Hematopoietic multipotent progenitor cell (in vitro differentiated cells): Measurements from ENCODE around the gene FBXL2. TPM values are rescaled to one million over a fixed set of nuclear protein-coding genes. Genes with fewer than 3 reads are reported as not detected.
A peak's percentile ranks its signal among the peaks of the same experiment; 100 is the strongest.
"Not testable (repeated sequence)": the region's sequence is repeated elsewhere in the genome, so short reads cannot be mapped to it uniquely, and the experiment has no call there.

Experiments used
- DNase-seq, 3 donors: peaks; one replicate each; pipeline ENCODE4 v3.0.0-alpha.2; 2011 to 2015; ENCODE audit warnings: low read depth in 2 of 3, low spot score in 2 of 3
- total RNA-seq: library from RNA; depleted of rRNA; stranded (reverse); fragments of >200 nt; gene quantifications from one replicate; pipeline ENCODE4 v1.2.3, GENCODE V29; 2012

The FBXL2 gene
- total RNA-seq, 1 donor, result 1.9 TPM

- no peak for DNase-seq
These were observed 103.4 kb downstream of the FBXL2 start for GRCh38 chr3:33380653-33381052.

GRCh38 chr3:33383951-33384350, 106.7 kb downstream of the FBXL2 start:
- DNase-seq, result no peak

- peak in 2 of 3 donors; percentile 26 to 33 for DNase-seq
These were observed 108.2 kb downstream of the FBXL2 start for GRCh38 chr3:33385423-33385822.

GRCh38 chr3:33386631-33387030, 109.4 kb downstream of the FBXL2 start:
- no peak for DNase-seq

GRCh38 chr3:33388374-33389100, 111.3 kb downstream of the FBXL2 start:
- no peak for DNase-seq

GRCh38 chr3:33389908-33390307, 112.7 kb downstream of the FBXL2 start:
- DNase-seq, result no peak

GRCh38 chr3:33391255-33391995, 114.2 kb downstream of the FBXL2 start:
- no peak for DNase-seq

GRCh38 chr3:33392144-33392543, 114.9 kb downstream of the FBXL2 start:
- no peak for DNase-seq

- DNase-seq, result no peak
These were observed 115.5 kb downstream of the FBXL2 start for GRCh38 chr3:33392703-33393125.

GRCh38 chr3:33394403-33395054, 117.3 kb downstream of the FBXL2 start:
- DNase-seq, result no peak

- DNase-seq, result no peak
These were observed 118.7 kb downstream of the FBXL2 start for GRCh38 chr3:33395900-33396299.

- DNase-seq, result no peak
These were observed 121.2 kb downstream of the FBXL2 start for GRCh38 chr3:33398410-33398809.

GRCh38 chr3:33401781-33402180, 124.5 kb downstream of the FBXL2 start:
- no peak for DNase-seq

- no peak for DNase-seq
These were observed 125.7 kb downstream of the FBXL2 start for GRCh38 chr3:33402936-33403335.

- no peak for DNase-seq
These were observed 126.5 kb downstream of the FBXL2 start for GRCh38 chr3:33403756-33404155.

GRCh38 chr3:33410816-33411215, 133.6 kb downstream of the FBXL2 start:
- DNase-seq, result not testable (repeated sequence)

GRCh38 chr3:33417066-33417673, 139.9 kb downstream of the FBXL2 start:
- peak in 1 of 3 donors; percentile 11 for DNase-seq

- no peak for DNase-seq
These were observed 142.7 kb downstream of the FBXL2 start for GRCh38 chr3:33419948-33420347.

- DNase-seq, result no peak
These were observed 143.7 kb downstream of the FBXL2 start for GRCh38 chr3:33420966-33421365.

- no peak for DNase-seq
These were observed 147.6 kb downstream of the FBXL2 start for GRCh38 chr3:33424606-33425452.
